H9 (cell line): ENCODE measurements around the gene FGF12. TPM values are rescaled to one million over a fixed set of nuclear protein-coding genes. Genes with fewer than 3 reads are reported as not detected.

Experiments
- DNase-seq: peaks from one replicate; pipeline ENCODE4 v3.0.0-alpha.2; 2017
- H2AFZ ChIP-seq: one replicate; pipeline ENCODE4 v1.6.1; 2013; ENCODE audit warnings: mild to moderate bottlenecking, low read length, control low read depth, moderate library complexity
- H2AK5ac ChIP-seq: 2 replicates; pipeline ENCODE4 v1.6.1; 2013; ENCODE audit warnings: low read length, control low read depth, mixed read lengths; ENCODE audit not compliant: insufficient read length
- H2BK120ac ChIP-seq: one replicate; pipeline ENCODE4 v1.6.1; 2013; ENCODE audit warnings: low read depth, mild to moderate bottlenecking, low read length, control low read depth, inconsistent platforms; ENCODE audit not compliant: poor library complexity, severe bottlenecking
- H2BK12ac ChIP-seq: 2 replicates; pipeline ENCODE4 v1.6.1; 2013; ENCODE audit warnings: low read length, control low read depth, mixed read lengths, low read depth; ENCODE audit not compliant: insufficient read length
- H2BK15ac ChIP-seq: 2 replicates; pipeline ENCODE4 v1.6.1; 2013; ENCODE audit warnings: low read depth, low read length, control low read depth
- H2BK20ac ChIP-seq: one replicate; pipeline ENCODE4 v1.6.1; 2013; ENCODE audit warnings: low read depth, mild to moderate bottlenecking, low read length, control low read depth, inconsistent platforms; ENCODE audit not compliant: poor library complexity, severe bottlenecking
- H2BK5ac ChIP-seq: 2 replicates; pipeline ENCODE4 v1.6.1; 2013; ENCODE audit warnings: low read length, control low read depth, mixed read lengths; ENCODE audit not compliant: insufficient read length
- H3K14ac ChIP-seq: 2 replicates; pipeline ENCODE4 v1.6.1; 2013; ENCODE audit warnings: low read length, control low read depth; ENCODE audit not compliant: insufficient read depth
- H3K18ac ChIP-seq: 2 replicates; pipeline ENCODE4 v1.6.1; 2013; ENCODE audit warnings: low read depth, mild to moderate bottlenecking, mixed read lengths, low read length, control low read depth; ENCODE audit not compliant: insufficient read length
- H3K23ac ChIP-seq: 2 replicates; pipeline ENCODE4 v1.6.1; 2013; ENCODE audit warnings: low read length, control low read depth, mixed read lengths, low read depth; ENCODE audit not compliant: insufficient read length
- H3K23me2 ChIP-seq: 2 replicates; pipeline ENCODE4 v1.6.1; 2013; ENCODE audit warnings: low read depth, mild to moderate bottlenecking, mixed read lengths, low read length, control low read depth; ENCODE audit not compliant: insufficient read length, poor library complexity, severe bottlenecking
- H3K27ac ChIP-seq: 2 replicates; pipeline ENCODE4 v1.5.1; 2013; ENCODE audit warnings: low read length, control low read depth, mixed read lengths, low read depth; ENCODE audit not compliant: insufficient read length
- H3K27me3 ChIP-seq: 2 replicates; pipeline ENCODE4 v1.6.1; 2013; ENCODE audit warnings: low read length, control low read depth, inconsistent platforms; ENCODE audit not compliant: insufficient read depth
- H3K4ac ChIP-seq: 2 replicates; pipeline ENCODE4 v1.6.1; 2013; ENCODE audit warnings: low read depth, mild to moderate bottlenecking, control low read depth, inconsistent platforms, low read length, moderate library complexity
- H3K4me1 ChIP-seq: 2 replicates; pipeline ENCODE4 v1.6.1; 2013; ENCODE audit warnings: low read length, control low read depth, inconsistent platforms; ENCODE audit not compliant: insufficient read depth
- H3K4me2 ChIP-seq: 2 replicates; pipeline ENCODE4 v1.6.1; 2013; ENCODE audit warnings: low read length, control low read depth, mixed read lengths; ENCODE audit not compliant: insufficient read length, insufficient read depth
- H3K56ac ChIP-seq: 2 replicates; pipeline ENCODE4 v1.6.1; 2013; ENCODE audit warnings: low read depth, mild to moderate bottlenecking, mixed read lengths, low read length, control low read depth; ENCODE audit not compliant: insufficient read length
- H3K79me1 ChIP-seq: 2 replicates; pipeline ENCODE4 v1.6.1; 2013; ENCODE audit warnings: low read depth, mild to moderate bottlenecking, moderate library complexity, low read length, control low read depth, inconsistent platforms; ENCODE audit not compliant: insufficient read depth, poor library complexity, severe bottlenecking
- H3K79me2 ChIP-seq: 2 replicates; pipeline ENCODE4 v1.6.1; 2013; ENCODE audit warnings: low read length, control low read depth, inconsistent platforms; ENCODE audit not compliant: insufficient read depth
- H3K9ac ChIP-seq: 2 replicates; pipeline ENCODE4 v1.6.1; 2013; ENCODE audit warnings: low read length, control low read depth, mixed read lengths; ENCODE audit not compliant: insufficient read length; ENCODE audit errors: extremely low read depth
- H3K9me3 ChIP-seq: one replicate; pipeline ENCODE4 v1.6.1; 2013; ENCODE audit warnings: low read depth, low read length, inconsistent platforms; ENCODE audit not compliant: control insufficient read depth
- H3T11ph ChIP-seq: one replicate; pipeline ENCODE4 v1.6.1; 2013; ENCODE audit warnings: mild to moderate bottlenecking, low read length, control low read depth, inconsistent platforms
- H4K20me1 ChIP-seq: one replicate; pipeline ENCODE4 v1.6.1; 2013; ENCODE audit not compliant: control insufficient read depth, insufficient read length, insufficient read depth
- H4K5ac ChIP-seq: 2 replicates; pipeline ENCODE4 v1.6.1; 2013; ENCODE audit warnings: low read depth, mild to moderate bottlenecking, mixed read lengths, low read length, control low read depth; ENCODE audit not compliant: insufficient read length
- H4K8ac ChIP-seq: replicated peaks from 2 replicates; pipeline ENCODE4 v1.6.1; 2013; ENCODE audit warnings: low read length, control low read depth, mixed read lengths, low read depth; ENCODE audit not compliant: insufficient read length
- H4K91ac ChIP-seq: 2 replicates; pipeline ENCODE4 v1.6.1; 2013; ENCODE audit warnings: low read depth, mild to moderate bottlenecking, moderate library complexity, mixed read lengths, low read length, control low read depth; ENCODE audit not compliant: insufficient read length
- H3K27ac Mint-ChIP-seq, 3 experiments: 2 replicates in 2 of 3; 3 replicates in 1 of 3; pipeline ENCODE4 v1.8.0; 2020 to 2021; ENCODE audit warnings: mixed read lengths in 3 of 3, mild to moderate bottlenecking in 1 of 3, moderate library complexity in 1 of 3
- H3K27me3 Mint-ChIP-seq: 2 replicates; pipeline ENCODE4 v1.8.0; 2021; ENCODE audit warnings: low read depth, mild to moderate bottlenecking, moderate library complexity, mixed read lengths
- H3K36me3 Mint-ChIP-seq, 3 experiments: 2 replicates in 2 of 3; 3 replicates in 1 of 3; pipeline ENCODE4 v1.8.0; 2020 to 2021; ENCODE audit warnings: low read depth in 3 of 3, mixed read lengths in 3 of 3; ENCODE audit not compliant: insufficient read depth in 1 of 3
- H3K4me1 Mint-ChIP-seq, 2 experiments: 2 replicates each; pipeline ENCODE4 v1.8.0; 2020; ENCODE audit warnings: mixed read lengths in 2 of 2
- H3K4me3 Mint-ChIP-seq, 2 experiments: 2 replicates in 1 of 2; 3 replicates in 1 of 2; pipeline ENCODE4 v1.8.0; 2020 to 2021; ENCODE audit warnings: mild to moderate bottlenecking in 2 of 2, mixed read lengths in 2 of 2, moderate library complexity in 1 of 2
- H3K9me3 Mint-ChIP-seq, 2 experiments: 2 replicates in 1 of 2; 3 replicates in 1 of 2; pipeline ENCODE4 v1.8.0; 2020; ENCODE audit warnings: mild to moderate bottlenecking in 2 of 2, mixed read lengths in 2 of 2, moderate library complexity in 1 of 2
- CTCF ChIP-seq: fragments of 200-600 bp; sonication (generic); conservative IDR thresholded peaks from 3 replicates; pipeline ENCODE4 v1.8.0; 2021; ENCODE audit warnings: antibody characterized with exemption, mild to moderate bottlenecking
- WGBS: extraction: QIAGEN DNeasy Blood & Tissue Kit; methylation state at CpG from one replicate; pipeline ENCODE4 v1.1.7; 2013; ENCODE audit warnings: missing lambda C conversion rate, low lambda C conversion rate, mixed read lengths; ENCODE audit not compliant: insufficient read length; ENCODE audit errors: extremely low coverage; 5-methylcytosine and 5-hydroxymethylcytosine counted together
- total RNA-seq: library from RNA; stranded (reverse); gene quantifications from 2 replicates; pipeline ENCODE4 v1.2.1, GENCODE V29; 2021

Gene FGF12
- total RNA-seq, 1 experiment from 2014 or later = 5.6 TPM

- no peak overlapping the region for H3K23ac ChIP-seq
- H3K9me3 Mint-ChIP-seq = no peaks in the 10 kb centered on the region; a peak in 1 of 5 replicates
- H4K91ac ChIP-seq = no peak overlapping the region
- no peaks in the 10 kb centered on the region for H3K4me1 Mint-ChIP-seq
- no peak overlapping the region for H4K8ac ChIP-seq
- H2BK20ac ChIP-seq = no peak overlapping the region
- no peaks in the 10 kb centered on the region; a peak in 1 of 7 replicates for H3K36me3 Mint-ChIP-seq
- H3K14ac ChIP-seq = no peak overlapping the region
- no peak overlapping the region for H3K56ac ChIP-seq
- H3K23me2 ChIP-seq = no peaks in the 10 kb centered on the region
- no peak overlapping the region for H3K18ac ChIP-seq
- no peak overlapping the region for H2AFZ ChIP-seq
- H2BK120ac ChIP-seq = no peak overlapping the region
- H3K9me3 ChIP-seq = no peaks in the 10 kb centered on the region
- no peak overlapping the region for H2BK15ac ChIP-seq
- no peak overlapping the region for H2AK5ac ChIP-seq
- no peak overlapping the region for H3K27ac ChIP-seq
- no peak overlapping the region for H2BK5ac ChIP-seq
- no peaks in the 10 kb centered on the region for H4K20me1 ChIP-seq
- H3K4me1 ChIP-seq = no peaks in the 10 kb centered on the region
- TF ChIP-seq CTCF = no peak
- H3K4ac ChIP-seq = no peak overlapping the region
- H2BK12ac ChIP-seq = no peak overlapping the region
- H3K4me3 Mint-ChIP-seq = no peak overlapping the region
- no peaks in the 10 kb centered on the region for H3K79me2 ChIP-seq
- no peak overlapping the region for H4K5ac ChIP-seq
- H3K27me3 ChIP-seq = no peaks in the 10 kb centered on the region
- no peak overlapping the region for H3K4me2 ChIP-seq
- H3K27ac Mint-ChIP-seq = no peak overlapping the region
- no peak for DNase-seq
- H3K9ac ChIP-seq = no peak overlapping the region
- no peaks in the 10 kb centered on the region for H3K79me1 ChIP-seq
- WGBS = no CpG with 5 or more reads among the region's 2 CpGs
- no peak overlapping the region for H3T11ph ChIP-seq
- H3K27me3 Mint-ChIP-seq = no peaks in the 10 kb centered on the region; the same call in 1 of the 2 replicates
Measured at GRCh38 chr3:192317564-192317963, 409.8 kb downstream of the FGF12 start.
